Endothelial cell of umbilical vein (primary cell): ENCODE results near the gene CDK9. TPM values are rescaled to one million over a fixed set of nuclear protein-coding genes. Genes with fewer than 3 reads are reported as not detected.

Experiments
- BruUV-seq: library from RNA; stranded (reverse); fragments of 400-500 nt; replicated peaks from 2 replicates; lab custom pipeline; 2021; lab: Mats Ljungman, UMichigan
- CTCF ChIA-PET: fragments of 300-600, 350-600 bp; sonication (Branson Sonifier 250); formaldehyde crosslinking; loops from one replicate; lab custom pipeline; 2021; ENCODE audit warnings: antibody characterized with exemption, inconsistent platforms; lab: Charles Lee
- POLR2A ChIA-PET: fragments of 300-600, 350-600 bp; sonication (Branson Sonifier 250); formaldehyde crosslinking; loops from one replicate; lab custom pipeline; 2021; ENCODE audit warnings: antibody characterized with exemption, inconsistent platforms; lab: Charles Lee
- DNase-seq: peaks from one replicate; pipeline ENCODE4 v3.0.0-alpha.2; 2011; ENCODE audit warnings: low read depth, low spot score
- FAIRE-seq: peaks from 2 replicates; lab custom pipeline; 2011; peaks lifted over from hg19 to GRCh38; lab: Jason Lieb, UNC
- H2AFZ ChIP-seq: 2 replicates; pipeline ENCODE4 v1.6.0; 2012; ENCODE audit warnings: low read depth, low read length, control low read depth, inconsistent platforms
- H3K27ac ChIP-seq: 2 replicates; pipeline ENCODE4 v1.5.1; 2011; ENCODE audit warnings: low read depth, mild to moderate bottlenecking, control low read depth, low read length, moderate library complexity; ENCODE audit not compliant: insufficient read depth
- H3K27me3 ChIP-seq, 2 experiments: 2 replicates each; pipeline versions ENCODE4 v1.6.0 to v1.6.1; 2011; ENCODE audit warnings: low read length in 2 of 2, mixed read lengths in 1 of 2; ENCODE audit not compliant: control insufficient read depth in 2 of 2, insufficient read depth in 2 of 2
- H3K36me3 ChIP-seq, 2 experiments: 2 replicates in 1 of 2; 3 replicates in 1 of 2; pipeline ENCODE4 v1.5.1; 2011; ENCODE audit warnings: low read length in 2 of 2, mild to moderate bottlenecking in 1 of 2, moderate library complexity in 1 of 2; ENCODE audit not compliant: control insufficient read depth in 2 of 2, insufficient read depth in 2 of 2; ENCODE audit errors: extremely low read depth in 1 of 2
- H3K4me1 ChIP-seq: 3 replicates; pipeline ENCODE4 v1.5.1; 2011; ENCODE audit warnings: mild to moderate bottlenecking, low read length; ENCODE audit not compliant: control insufficient read depth, insufficient read depth; ENCODE audit errors: extremely low read depth
- H3K4me2 ChIP-seq: 2 replicates; pipeline ENCODE4 v1.6.1; 2011; ENCODE audit warnings: low read length, control low read depth, mixed read lengths; ENCODE audit not compliant: insufficient read depth
- H3K4me3 ChIP-seq, 3 experiments: fragments of 200-600 bp in 1 of 3; sonication (generic), shearing (Covaris generic) in 1 of 3; replicated peaks in 1 of 3; 2 replicates each; pipeline ENCODE4 v1.5.1; 2011 to 2016; ENCODE audit warnings: control low read depth in 3 of 3, low read length in 3 of 3, mild to moderate bottlenecking in 2 of 3, inconsistent platforms in 1 of 3, low read depth in 1 of 3, moderate library complexity in 1 of 3; ENCODE audit not compliant: insufficient read depth in 1 of 3
- H3K79me2 ChIP-seq: 2 replicates; pipeline ENCODE4 v1.6.0; 2012; ENCODE audit warnings: low read length, inconsistent platforms; ENCODE audit not compliant: control insufficient read depth, insufficient read depth
- H3K9ac ChIP-seq: replicated peaks from 2 replicates; pipeline ENCODE3; 2011; ENCODE audit warnings: low read length, control low read depth; ENCODE audit not compliant: insufficient read depth; ENCODE audit errors: extremely low read depth
- H3K9me1 ChIP-seq: replicated peaks from 3 replicates; pipeline ENCODE4 v1.6.0; 2011; ENCODE audit warnings: mild to moderate bottlenecking, low read length; ENCODE audit not compliant: control insufficient read depth, insufficient read depth; ENCODE audit errors: extremely low read depth
- H3K9me3 ChIP-seq: replicated peaks from 2 replicates; pipeline ENCODE4 v1.5.1; 2012; ENCODE audit warnings: low read length, inconsistent platforms; ENCODE audit not compliant: control insufficient read depth, insufficient read depth
- H4K20me1 ChIP-seq: replicated peaks from 2 replicates; pipeline ENCODE3; 2011; ENCODE audit warnings: mild to moderate bottlenecking, low read length; ENCODE audit not compliant: control insufficient read depth, insufficient read depth; ENCODE audit errors: extremely low read depth
- EZH2 ChIP-seq: IDR thresholded peaks from 2 replicates; pipeline ENCODE4 v1.6.1; 2012; ENCODE audit warnings: borderline replicate concordance, low read depth, mild to moderate bottlenecking, moderate library complexity, low read length, inconsistent platforms; ENCODE audit not compliant: severe bottlenecking
- FOS ChIP-seq: IDR thresholded peaks from 2 replicates; pipeline ENCODE4 v1.6.1; 2011; ENCODE audit warnings: mild to moderate bottlenecking, low read length, moderate library complexity, borderline replicate concordance; ENCODE audit not compliant: insufficient read depth
- JUN ChIP-seq: IDR thresholded peaks from 2 replicates; pipeline ENCODE4 v1.6.1; 2011; ENCODE audit warnings: borderline replicate concordance, low read depth; ENCODE audit not compliant: insufficient read length, insufficient read depth
- MYC ChIP-seq: IDR thresholded peaks from one replicate; pipeline ENCODE4 v1.6.1; 2011; ENCODE audit warnings: mild to moderate bottlenecking, low read depth, low read length
- POLR2A ChIP-seq: IDR thresholded peaks from 2 replicates; pipeline ENCODE4 v1.6.1; 2012; ENCODE audit warnings: low read depth, mild to moderate bottlenecking, control low read depth, low read length
- POLR2AphosphoS5 ChIP-seq: IDR thresholded peaks from 2 replicates; pipeline ENCODE4 v1.6.1; 2012; ENCODE audit warnings: low read depth, mild to moderate bottlenecking, control low read depth, low read length, moderate library complexity; ENCODE audit not compliant: insufficient read depth
- dilution Hi-C: fragments of 300-500 bp; cut with MboI; formaldehyde crosslinking; loops from one replicate; pipeline ENCODE4 v1.15.0; 2019; ENCODE audit warnings: low sequenced_read_pairs; ENCODE audit not compliant: extremely low pct_ligation_motif_present
- intact Hi-C: fragments of 100-400 bp; cut with micrococcal nuclease; formaldehyde crosslinking; loops from one replicate; pipeline ENCODE4 v1.10.0; 2022
- polyA plus RNA-seq, 4 experiments: library from polyadenylated mRNA; depleted of rRNA in 3 of 4; stranded (reverse) in 3 of 4; unstranded in 1 of 4; fragments of >200 nt; gene quantifications; 2 replicates each; pipeline versions ENCODE4 v1.2.1 to v1.2.3, GENCODE V29; 2011 to 2012; ENCODE audit warnings: missing spikeins in 1 of 4
- total RNA-seq: library from RNA; stranded (reverse); gene quantifications from 2 replicates; pipeline ENCODE4 v1.2.3, GENCODE V29; 2021
- TF ChIP-seq, protein P1 (sequence below), 2 donors: IDR thresholded peaks; 1 replicate in 1 of 2; 2 replicates in 1 of 2; pipeline ENCODE4 v1.5.1; 2011; ENCODE audit warnings: low read length in 2 of 2, mild to moderate bottlenecking in 2 of 2, moderate library complexity in 2 of 2, control low read depth in 1 of 2, inconsistent platforms in 1 of 2, low read depth in 1 of 2; ENCODE audit not compliant: insufficient read depth in 1 of 2; ENCODE audit errors: extremely low read depth in 1 of 2
- TF ChIP-seq, protein P2 (sequence below): IDR thresholded peaks from 2 replicates; pipeline ENCODE4 v1.6.1; 2011; ENCODE audit not compliant: insufficient read depth, insufficient read length

Gene CDK9
- total and polyA plus RNA-seq, 2 donors (not counting 3 experiments of a cell fraction or from before 2014, with no cell fraction given), result 92.2 to 124 TPM

DNA sequence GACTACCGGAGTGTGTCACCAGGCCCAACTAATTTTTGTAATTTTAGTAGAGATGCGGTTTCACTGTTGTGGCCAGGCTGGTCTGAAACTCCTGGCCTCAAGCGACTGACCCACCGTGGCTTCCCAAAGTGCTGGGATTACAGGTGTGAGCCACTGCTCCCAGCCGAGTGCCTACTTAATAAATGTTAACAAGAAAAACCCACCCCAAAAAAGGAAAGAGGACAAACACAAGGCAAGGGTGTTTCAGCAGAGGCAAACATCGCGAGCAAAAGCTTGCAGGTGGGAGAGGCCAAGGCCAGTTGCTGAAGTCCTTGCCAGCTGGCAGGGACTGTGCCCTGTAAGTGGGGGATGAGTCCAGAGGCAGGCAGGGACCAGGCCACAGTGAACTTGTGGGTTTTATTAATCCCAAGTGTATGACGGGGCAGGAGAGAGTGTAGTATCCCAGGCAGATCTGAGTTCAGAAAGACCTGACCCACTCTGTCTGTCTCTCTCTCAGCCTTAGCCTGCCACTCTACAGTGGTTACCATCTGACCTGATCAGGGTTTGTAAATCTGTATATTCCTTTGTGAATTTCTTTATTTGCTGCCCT lies 10.5 kb downstream of the CDK9 start:
- dilution Hi-C loops (no loop called here), intact Hi-C loops (no loop called here)
- no peak overlapping the region for H3K9ac ChIP-seq
- FAIRE-seq (peak; percentile 48), DNase-seq (no peak)
- no peaks in the 10 kb centered on the region for H4K20me1 ChIP-seq
- no peaks in the 10 kb centered on the region for H3K9me1 ChIP-seq
- TF ChIP-seq POLR2AphosphoS5, result peak; percentile 48
- no peak for TF ChIP-seq MYC
- no peak for TF ChIP-seq JUN
- TF ChIP-seq, protein P1, sequence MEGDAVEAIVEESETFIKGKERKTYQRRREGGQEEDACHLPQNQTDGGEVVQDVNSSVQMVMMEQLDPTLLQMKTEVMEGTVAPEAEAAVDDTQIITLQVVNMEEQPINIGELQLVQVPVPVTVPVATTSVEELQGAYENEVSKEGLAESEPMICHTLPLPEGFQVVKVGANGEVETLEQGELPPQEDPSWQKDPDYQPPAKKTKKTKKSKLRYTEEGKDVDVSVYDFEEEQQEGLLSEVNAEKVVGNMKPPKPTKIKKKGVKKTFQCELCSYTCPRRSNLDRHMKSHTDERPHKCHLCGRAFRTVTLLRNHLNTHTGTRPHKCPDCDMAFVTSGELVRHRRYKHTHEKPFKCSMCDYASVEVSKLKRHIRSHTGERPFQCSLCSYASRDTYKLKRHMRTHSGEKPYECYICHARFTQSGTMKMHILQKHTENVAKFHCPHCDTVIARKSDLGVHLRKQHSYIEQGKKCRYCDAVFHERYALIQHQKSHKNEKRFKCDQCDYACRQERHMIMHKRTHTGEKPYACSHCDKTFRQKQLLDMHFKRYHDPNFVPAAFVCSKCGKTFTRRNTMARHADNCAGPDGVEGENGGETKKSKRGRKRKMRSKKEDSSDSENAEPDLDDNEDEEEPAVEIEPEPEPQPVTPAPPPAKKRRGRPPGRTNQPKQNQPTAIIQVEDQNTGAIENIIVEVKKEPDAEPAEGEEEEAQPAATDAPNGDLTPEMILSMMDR (IDR thresholded peaks at IDR 0.05; ENCODE audit: extremely low read depth in 1 of 2, insufficient read depth in 1 of 2, low read depth in 1 of 2, low read length in 2 of 2), result no peak
- TF ChIP-seq, protein P2, sequence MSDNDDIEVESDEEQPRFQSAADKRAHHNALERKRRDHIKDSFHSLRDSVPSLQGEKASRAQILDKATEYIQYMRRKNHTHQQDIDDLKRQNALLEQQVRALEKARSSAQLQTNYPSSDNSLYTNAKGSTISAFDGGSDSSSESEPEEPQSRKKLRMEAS, result no peak
- no peak for TF ChIP-seq EZH2
- TF ChIP-seq FOS, result no peak
- peak; percentile 21 for TF ChIP-seq POLR2A
- no TSS peak for BruUV-seq
- no peaks in the 10 kb centered on the region for H3K9me3 ChIP-seq
- peaks cover 14% of the 10 kb centered on the region for H3K4me1 ChIP-seq
- H2AFZ ChIP-seq, result no peak overlapping the region
- H3K27me3 ChIP-seq, result no peaks in the 10 kb centered on the region
- POLR2A ChIA-PET, result no interaction called here
- H3K4me3 ChIP-seq, result no peak overlapping the region
- H3K79me2 ChIP-seq, result peaks cover 2% of the 10 kb centered on the region
- peaks cover 6 to 7% of the 10 kb centered on the region in 2 experiments for H3K36me3 ChIP-seq
- CTCF ChIA-PET, result interaction anchor here (0.7 to 4.2 kb wide), 5 partner anchors 62 to 688 kb away, joined by 3 to 16 read pairs (median 3); partner anchors contain the start of gene TOR2A
- no peak overlapping the region for H3K4me2 ChIP-seq
- no peak overlapping the region for H3K27ac ChIP-seq
